GM12892 (cell line): ENCODE data around the gene CRYBG2.

Source experiments
- POLR2A ChIP-seq: IDR thresholded peaks from 2 replicates; pipeline ENCODE4 v1.6.1; 2011; ENCODE audit warnings: low read depth, low read length, control low read depth
- POLR2AphosphoS5 ChIP-seq: IDR thresholded peaks from 2 replicates; pipeline ENCODE4 v1.6.1; 2011; ENCODE audit warnings: low read depth, low read length, control low read depth
- TAF1 ChIP-seq: IDR thresholded peaks from 2 replicates; pipeline ENCODE4 v1.6.1; 2011; ENCODE audit warnings: low read depth, mild to moderate bottlenecking, control low read depth, low read length, borderline replicate concordance

DNA sequence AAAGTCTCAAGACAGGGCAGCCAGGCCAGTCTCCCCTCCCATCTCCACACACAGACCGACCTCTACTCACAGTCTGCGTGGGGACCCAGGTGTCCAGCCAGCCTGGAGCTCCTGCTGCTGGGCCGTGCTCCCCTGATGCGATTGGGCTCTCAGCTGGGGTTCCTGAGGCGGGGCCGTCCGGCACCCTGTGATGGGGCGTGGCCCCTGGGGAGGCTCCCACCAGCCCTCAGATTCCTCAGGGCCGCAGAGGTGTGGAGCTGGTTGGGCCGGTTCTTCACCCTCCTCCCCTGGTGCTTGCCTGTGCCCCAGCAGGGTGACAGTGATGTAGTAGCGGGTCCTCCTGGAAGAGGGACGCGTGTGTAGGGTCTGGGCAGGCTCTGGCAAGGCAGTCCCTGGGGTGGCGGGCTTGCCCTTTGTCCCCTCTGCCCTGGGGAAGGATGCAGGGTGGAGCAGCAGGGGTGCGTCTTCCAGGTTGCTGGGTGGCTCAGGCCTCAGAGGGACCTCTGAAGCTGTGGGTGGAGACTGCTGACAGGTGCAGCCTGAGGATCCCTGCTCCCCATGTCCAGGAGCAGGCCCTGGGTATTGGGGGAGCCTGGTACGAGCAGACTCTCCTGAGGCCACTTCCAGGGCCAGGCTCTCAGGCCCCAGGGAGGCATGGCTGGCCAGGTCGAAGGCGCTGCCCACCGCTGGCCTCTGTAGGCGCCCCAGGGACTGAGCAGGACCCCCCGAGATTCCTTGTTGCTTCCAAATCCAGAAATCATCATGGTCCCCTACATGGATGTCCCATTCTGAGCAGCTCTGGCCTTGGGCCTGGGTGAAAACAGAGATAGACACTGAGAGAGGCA, at the start of gene CRYBG2:
- TF ChIP-seq POLR2A, result no peak
- no peak for TF ChIP-seq TAF1
- TF ChIP-seq POLR2AphosphoS5, result no peak
